ENCODE measurements around the gene NEMP1.

- TF ChIP-seq, protein P1, sequence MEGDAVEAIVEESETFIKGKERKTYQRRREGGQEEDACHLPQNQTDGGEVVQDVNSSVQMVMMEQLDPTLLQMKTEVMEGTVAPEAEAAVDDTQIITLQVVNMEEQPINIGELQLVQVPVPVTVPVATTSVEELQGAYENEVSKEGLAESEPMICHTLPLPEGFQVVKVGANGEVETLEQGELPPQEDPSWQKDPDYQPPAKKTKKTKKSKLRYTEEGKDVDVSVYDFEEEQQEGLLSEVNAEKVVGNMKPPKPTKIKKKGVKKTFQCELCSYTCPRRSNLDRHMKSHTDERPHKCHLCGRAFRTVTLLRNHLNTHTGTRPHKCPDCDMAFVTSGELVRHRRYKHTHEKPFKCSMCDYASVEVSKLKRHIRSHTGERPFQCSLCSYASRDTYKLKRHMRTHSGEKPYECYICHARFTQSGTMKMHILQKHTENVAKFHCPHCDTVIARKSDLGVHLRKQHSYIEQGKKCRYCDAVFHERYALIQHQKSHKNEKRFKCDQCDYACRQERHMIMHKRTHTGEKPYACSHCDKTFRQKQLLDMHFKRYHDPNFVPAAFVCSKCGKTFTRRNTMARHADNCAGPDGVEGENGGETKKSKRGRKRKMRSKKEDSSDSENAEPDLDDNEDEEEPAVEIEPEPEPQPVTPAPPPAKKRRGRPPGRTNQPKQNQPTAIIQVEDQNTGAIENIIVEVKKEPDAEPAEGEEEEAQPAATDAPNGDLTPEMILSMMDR (IDR thresholded peaks at IDR 0.05; ENCODE audit: borderline replicate concordance, extremely low read depth, low read length, poor library complexity, severe bottlenecking): no peak
- TF ChIP-seq EZH2 (IDR thresholded peaks at IDR 0.05; ENCODE audit: borderline replicate concordance, low read depth, low read length, severe bottlenecking): no peak
Observed at GRCh38 chr12:57046947-57047890, 31.4 kb downstream of the NEMP1 start.

Measured in DND-41 (cell line).